GM12875 (cell line): ENCODE data around the gene SPATA6.
"Not testable (repeated sequence)": the region's sequence is repeated elsewhere in the genome, so short reads cannot be mapped to it uniquely, and the experiment has no call there.

ENCODE experiments used
- H3K4me3 ChIP-seq: one replicate; pipeline ENCODE4 v1.5.1; 2011; ENCODE audit warnings: low read depth, low read length, control low read depth
- CTCF ChIP-seq: IDR thresholded peaks from 2 replicates; pipeline ENCODE4 v1.5.1; 2011; ENCODE audit warnings: low read depth, mild to moderate bottlenecking, control low read depth, inconsistent platforms, low read length, moderate library complexity, borderline replicate concordance; ENCODE audit not compliant: insufficient read depth

The SPATA6 gene

GRCh38 chr1:48344373-48344772, 127.6 kb downstream of the SPATA6 start:
- H3K4me3 ChIP-seq, result no peak overlapping the region
- TF ChIP-seq CTCF, result no peak

GRCh38 chr1:48341221-48341620, 130.8 kb downstream of the SPATA6 start:
- H3K4me3 ChIP-seq, result no peak overlapping the region
- TF ChIP-seq CTCF, result no peak

GRCh38 chr1:48338257-48338656, 133.7 kb downstream of the SPATA6 start:
- TF ChIP-seq CTCF, result no peak
- no peak overlapping the region for H3K4me3 ChIP-seq

- no peak for TF ChIP-seq CTCF
- H3K4me3 ChIP-seq, result no peak overlapping the region
These were observed 138.7 kb downstream of the SPATA6 start for GRCh38 chr1:48333316-48333715.

- TF ChIP-seq CTCF, result no peak
- H3K4me3 ChIP-seq, result no peak overlapping the region
These were observed 139.9 kb downstream of the SPATA6 start for GRCh38 chr1:48332115-48332514.

GRCh38 chr1:48329905-48330304, 142.1 kb downstream of the SPATA6 start:
- TF ChIP-seq CTCF, result no peak
- no peak overlapping the region for H3K4me3 ChIP-seq

- no peak overlapping the region for H3K4me3 ChIP-seq
- no peak for TF ChIP-seq CTCF
These were observed 142.5 kb downstream of the SPATA6 start for GRCh38 chr1:48329486-48329885.

GRCh38 chr1:48311829-48312228, 160.2 kb downstream of the SPATA6 start:
- not testable (repeated sequence) for H3K4me3 ChIP-seq
